ENCODE results near the gene NATD1. TPM values are rescaled to one million over a fixed set of nuclear protein-coding genes. Genes with fewer than 3 reads are reported as not detected.

NATD1 gene
- total and polyA plus RNA-seq, 9 of the 15 experiments (the other 6 are each of a cell fraction or from before 2014, with no cell fraction given), result 0.24 to 5.4 (median 1.6) TPM

- TF ChIP-seq CXXC5 (CRISPR knock-in tag; IDR thresholded peaks at IDR 0.05) (peak; percentile 76; the same call in 1 of the 2 replicates), ZNF133 (CRISPR knock-in tag; IDR thresholded peaks at IDR 0.05) (no peak), ZNF561 (CRISPR knock-in tag; conservative IDR thresholded peaks at IDR 0.05) (no peak), NR4A1 (CRISPR knock-in tag; IDR thresholded peaks at IDR 0.05) (no peak), NR4A1 (tag; IDR thresholded peaks at IDR 0.05) (no peak), MCM5 (IDR thresholded peaks at IDR 0.05; ENCODE audit: low read depth) (no peak), PCBP1 (IDR thresholded peaks at IDR 0.05; ENCODE audit: low read depth, low read length, poor library complexity, severe bottlenecking) (no peak), CHD7 (IDR thresholded peaks at IDR 0.05; ENCODE audit: low read depth, low read length) (no peak), SIN3B (IDR thresholded peaks at IDR 0.05; ENCODE audit: low read depth) (no peak), CGGBP1 (CRISPR knock-in tag; IDR thresholded peaks at IDR 0.05) (no peak), MYC (IDR thresholded peaks at IDR 0.05; ENCODE audit: low read depth, low read length) (peak; percentile 35; the same call in 1 of the 2 replicates), MYC (CRISPR knock-in tag; IDR thresholded peaks at IDR 0.05; ENCODE audit: borderline replicate concordance, low read depth) (no peak), POLR2G (IDR thresholded peaks at IDR 0.05; ENCODE audit: low read depth, low read length) (peak; percentile 77), ETS2 (tag; IDR thresholded peaks at IDR 0.05; ENCODE audit: borderline replicate concordance, poor library complexity, severe bottlenecking) (no peak), MTA2 (IDR thresholded peaks at IDR 0.05; ENCODE audit: low read depth) (no peak), SMC3 (conservative IDR thresholded peaks at IDR 0.05; ENCODE audit: insufficient read depth, low read depth, low read length) (no peak), ZNF589 (CRISPR knock-in tag; IDR thresholded peaks at IDR 0.05; ENCODE audit: low read depth) (no peak), FOSL1 (tag; conservative IDR thresholded peaks at IDR 0.05) (no peak)
These were observed 22.5 kb upstream of the NATD1 start (continued) for GRCh38 chr17:21275579-21276263.

All from K562 (cell line).